ENCODE data around the gene VPS26C. TPM values are rescaled to one million over a fixed set of nuclear protein-coding genes. Genes with fewer than 3 reads are reported as not detected.

VPS26C gene
- total RNA-seq, 1 experiment from 2014 or later, result 42.1 TPM

DNA sequence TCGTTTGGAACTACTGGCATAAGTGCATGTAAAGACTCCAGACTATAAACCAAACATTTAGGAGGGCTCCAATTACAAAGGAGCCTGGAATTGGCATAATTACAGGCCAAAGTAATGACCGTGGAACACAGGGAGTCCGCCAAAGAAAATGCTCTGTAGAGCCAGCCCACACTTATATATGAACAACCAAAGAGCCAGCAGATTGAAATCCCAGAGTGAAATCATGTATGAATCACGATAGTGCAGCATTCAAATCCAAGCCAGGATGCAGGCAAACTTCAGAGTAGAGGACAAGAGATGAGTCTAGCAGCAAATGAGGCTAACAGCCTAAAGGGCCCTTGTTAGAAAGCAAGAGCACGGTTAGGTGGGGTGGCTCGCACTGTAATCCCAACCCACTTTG, 13.1 kb downstream of the VPS26C start:
- Histone ChIP-seq H3K27me3 (ENCODE audit: insufficient read depth, low read length) (no peaks in the 10 kb centered on the region), H3K4me3 (replicated peaks in 1 of 2; ENCODE audit: low read depth in 1 of 2, low read length in 2 of 2) (no peak overlapping the region), H3K9me3 (ENCODE audit: control insufficient read depth in 1 of 2, insufficient read depth in 1 of 2, low read depth in 1 of 2, low read length in 2 of 2) (no peaks in the 10 kb centered on the region), H3K4me2 (ENCODE audit: low read length) (no peak overlapping the region), H3K36me3 (ENCODE audit: control insufficient read depth in 1 of 2, insufficient read depth in 2 of 2, low read length in 2 of 2) (no peaks in the 10 kb centered on the region), H3K4me1 (ENCODE audit: control insufficient read depth in 1 of 2, insufficient read depth in 2 of 2, low read length in 2 of 2) (no peaks in the 10 kb centered on the region), H4K20me1 (ENCODE audit: insufficient read depth) (no peaks in the 10 kb centered on the region), H3K9me2 (ENCODE audit: insufficient read depth) (no peaks in the 10 kb centered on the region), H3K27ac (ENCODE audit: low read depth, low read length) (no peak overlapping the region), H3K9ac (ENCODE audit: low read length) (no peak overlapping the region), H3K79me2 (ENCODE audit: insufficient read depth, low read length) (peaks cover 71% of the 10 kb centered on the region), H2AFZ (ENCODE audit: low read depth, low read length, poor library complexity, severe bottlenecking) (no peak overlapping the region)
- POLR2A ChIA-PET, result no interaction called here
- CTCF ChIA-PET, result no interaction called here
- no TSS peak for BruUV-seq (replicated peaks)
- ATAC-seq (no peak), DNase-seq (ENCODE audit: low read depth, low spot score) (no peak)
- RAD21 ChIA-PET (ENCODE audit: low non-redundant PET in 1 of 2, low total read pairs in 2 of 2, uncharacterized antibody in 2 of 2, unreplicated experiment in 2 of 2), result no interaction called here
- intact Hi-C loops (cut with micrococcal nuclease), result no loop called here
- no peak for TF ChIP-seq POLR2AphosphoS5 (IDR thresholded peaks at IDR 0.05; ENCODE audit: low read depth, low read length)
- TF ChIP-seq CEBPB (IDR thresholded peaks at IDR 0.05; ENCODE audit: low read depth), result no peak
- TF ChIP-seq YY1 (IDR thresholded peaks at IDR 0.05; ENCODE audit: extremely low read depth, insufficient replicate concordance, low read depth, low read length), result no peak
- no peak for TF ChIP-seq RAD21 (IDR thresholded peaks at IDR 0.05; ENCODE audit: low read depth)
- TF ChIP-seq SP1 (IDR thresholded peaks at IDR 0.05; ENCODE audit: low read depth), result no peak
- TF ChIP-seq EGR1 (IDR thresholded peaks at IDR 0.05; ENCODE audit: low read depth), result no peak

DNA sequence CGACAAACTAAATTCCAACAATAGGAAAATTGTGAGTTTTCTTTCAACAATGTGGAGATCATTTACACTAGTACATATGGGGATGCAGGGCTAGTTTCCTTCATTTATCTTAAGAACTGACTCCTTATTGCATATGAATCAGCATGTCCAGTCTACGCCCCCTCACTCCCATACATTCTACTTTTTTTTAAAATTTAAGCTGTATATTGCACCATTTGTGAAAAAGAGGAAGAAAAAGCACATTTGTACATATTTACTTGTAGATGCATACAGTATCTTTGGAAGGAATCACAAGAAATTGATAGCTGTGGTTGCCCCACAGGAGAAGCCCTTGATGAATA, 15.9 kb downstream of the VPS26C start:
- Histone ChIP-seq H3K79me2 (ENCODE audit: insufficient read depth, low read length) (peaks cover 83% of the 10 kb centered on the region), H3K9ac (ENCODE audit: low read length) (no peak overlapping the region), H3K9me2 (ENCODE audit: insufficient read depth) (no peaks in the 10 kb centered on the region), H3K4me1 (ENCODE audit: control insufficient read depth in 1 of 2, insufficient read depth in 2 of 2, low read length in 2 of 2) (no peaks in the 10 kb centered on the region), H2AFZ (ENCODE audit: low read depth, low read length, poor library complexity, severe bottlenecking) (no peak overlapping the region), H3K36me3 (ENCODE audit: control insufficient read depth in 1 of 2, insufficient read depth in 2 of 2, low read length in 2 of 2) (no peaks in the 10 kb centered on the region), H4K20me1 (ENCODE audit: insufficient read depth) (no peaks in the 10 kb centered on the region), H3K4me2 (ENCODE audit: low read length) (no peak overlapping the region), H3K4me3 (replicated peaks in 1 of 2; ENCODE audit: low read depth in 1 of 2, low read length in 2 of 2) (no peak overlapping the region), H3K9me3 (ENCODE audit: control insufficient read depth in 1 of 2, insufficient read depth in 1 of 2, low read depth in 1 of 2, low read length in 2 of 2) (no peaks in the 10 kb centered on the region), H3K27ac (ENCODE audit: low read depth, low read length) (no peak overlapping the region), H3K27me3 (ENCODE audit: insufficient read depth, low read length) (no peaks in the 10 kb centered on the region)
- BruUV-seq (replicated peaks), result no TSS peak
- ChIA-PET RAD21 (ENCODE audit: low non-redundant PET in 1 of 2, low total read pairs in 2 of 2, uncharacterized antibody in 2 of 2, unreplicated experiment in 2 of 2) (no interaction called here), POLR2A (no interaction called here), CTCF (no interaction called here)
- intact Hi-C loops (cut with micrococcal nuclease), result no loop called here
- DNase-seq (ENCODE audit: low read depth, low spot score) (no peak), ATAC-seq (no peak)
- no peak for TF ChIP-seq TCF7L2 (IDR thresholded peaks at IDR 0.05; ENCODE audit: borderline replicate concordance, extremely low read depth, insufficient read depth, insufficient read length)
- TF ChIP-seq SRF (IDR thresholded peaks at IDR 0.05; ENCODE audit: low read depth), result no peak
- no peak for TF ChIP-seq EZH2 (IDR thresholded peaks at IDR 0.05)
- TF ChIP-seq, protein P1, sequence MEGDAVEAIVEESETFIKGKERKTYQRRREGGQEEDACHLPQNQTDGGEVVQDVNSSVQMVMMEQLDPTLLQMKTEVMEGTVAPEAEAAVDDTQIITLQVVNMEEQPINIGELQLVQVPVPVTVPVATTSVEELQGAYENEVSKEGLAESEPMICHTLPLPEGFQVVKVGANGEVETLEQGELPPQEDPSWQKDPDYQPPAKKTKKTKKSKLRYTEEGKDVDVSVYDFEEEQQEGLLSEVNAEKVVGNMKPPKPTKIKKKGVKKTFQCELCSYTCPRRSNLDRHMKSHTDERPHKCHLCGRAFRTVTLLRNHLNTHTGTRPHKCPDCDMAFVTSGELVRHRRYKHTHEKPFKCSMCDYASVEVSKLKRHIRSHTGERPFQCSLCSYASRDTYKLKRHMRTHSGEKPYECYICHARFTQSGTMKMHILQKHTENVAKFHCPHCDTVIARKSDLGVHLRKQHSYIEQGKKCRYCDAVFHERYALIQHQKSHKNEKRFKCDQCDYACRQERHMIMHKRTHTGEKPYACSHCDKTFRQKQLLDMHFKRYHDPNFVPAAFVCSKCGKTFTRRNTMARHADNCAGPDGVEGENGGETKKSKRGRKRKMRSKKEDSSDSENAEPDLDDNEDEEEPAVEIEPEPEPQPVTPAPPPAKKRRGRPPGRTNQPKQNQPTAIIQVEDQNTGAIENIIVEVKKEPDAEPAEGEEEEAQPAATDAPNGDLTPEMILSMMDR (IDR thresholded peaks at IDR 0.05 in 2 of 3, conservative IDR thresholded peaks at IDR 0.05 in 1 of 3; ENCODE audit: borderline replicate concordance in 1 of 3, insufficient read depth in 1 of 3, low read depth in 2 of 3, low read length in 2 of 3), result no peak
- TF ChIP-seq, protein P2, sequence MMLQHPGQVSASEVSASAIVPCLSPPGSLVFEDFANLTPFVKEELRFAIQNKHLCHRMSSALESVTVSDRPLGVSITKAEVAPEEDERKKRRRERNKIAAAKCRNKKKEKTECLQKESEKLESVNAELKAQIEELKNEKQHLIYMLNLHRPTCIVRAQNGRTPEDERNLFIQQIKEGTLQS (IDR thresholded peaks at IDR 0.05), result no peak
- no peak for TF ChIP-seq JUND (IDR thresholded peaks at IDR 0.05)
- TF ChIP-seq EZH2phosphoT487 (IDR thresholded peaks at IDR 0.05; ENCODE audit: borderline replicate concordance), result no peak
- no peak for TF ChIP-seq RAD21 (IDR thresholded peaks at IDR 0.05; ENCODE audit: low read depth)
- TF ChIP-seq ZFX (IDR thresholded peaks at IDR 0.05), result no peak
- TF ChIP-seq YY1 (IDR thresholded peaks at IDR 0.05; ENCODE audit: extremely low read depth, insufficient replicate concordance, low read depth, low read length), result no peak
- no peak for TF ChIP-seq SIN3A (IDR thresholded peaks at IDR 0.05; ENCODE audit: low read depth)
- TF ChIP-seq, protein P3, sequence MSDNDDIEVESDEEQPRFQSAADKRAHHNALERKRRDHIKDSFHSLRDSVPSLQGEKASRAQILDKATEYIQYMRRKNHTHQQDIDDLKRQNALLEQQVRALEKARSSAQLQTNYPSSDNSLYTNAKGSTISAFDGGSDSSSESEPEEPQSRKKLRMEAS (IDR thresholded peaks at IDR 0.05), result no peak
- TF ChIP-seq ZNF274 (IDR thresholded peaks at IDR 0.05; ENCODE audit: low read depth, low read length), result no peak
- TF ChIP-seq ELF1 (IDR thresholded peaks at IDR 0.05; ENCODE audit: borderline replicate concordance, low read depth), result no peak
- TF ChIP-seq, protein P4, sequence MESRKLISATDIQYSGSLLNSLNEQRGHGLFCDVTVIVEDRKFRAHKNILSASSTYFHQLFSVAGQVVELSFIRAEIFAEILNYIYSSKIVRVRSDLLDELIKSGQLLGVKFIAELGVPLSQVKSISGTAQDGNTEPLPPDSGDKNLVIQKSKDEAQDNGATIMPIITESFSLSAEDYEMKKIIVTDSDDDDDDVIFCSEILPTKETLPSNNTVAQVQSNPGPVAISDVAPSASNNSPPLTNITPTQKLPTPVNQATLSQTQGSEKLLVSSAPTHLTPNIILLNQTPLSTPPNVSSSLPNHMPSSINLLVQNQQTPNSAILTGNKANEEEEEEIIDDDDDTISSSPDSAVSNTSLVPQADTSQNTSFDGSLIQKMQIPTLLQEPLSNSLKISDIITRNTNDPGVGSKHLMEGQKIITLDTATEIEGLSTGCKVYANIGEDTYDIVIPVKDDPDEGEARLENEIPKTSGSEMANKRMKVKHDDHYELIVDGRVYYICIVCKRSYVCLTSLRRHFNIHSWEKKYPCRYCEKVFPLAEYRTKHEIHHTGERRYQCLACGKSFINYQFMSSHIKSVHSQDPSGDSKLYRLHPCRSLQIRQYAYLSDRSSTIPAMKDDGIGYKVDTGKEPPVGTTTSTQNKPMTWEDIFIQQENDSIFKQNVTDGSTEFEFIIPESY (IDR thresholded peaks at IDR 0.05; ENCODE audit: extremely low read depth, insufficient replicate concordance, low read length), result no peak
- no peak for TF ChIP-seq CBX3 (IDR thresholded peaks at IDR 0.05; ENCODE audit: low read depth)
